ENCODE results near the gene PPP1R16B. TPM values are rescaled to one million over a fixed set of nuclear protein-coding genes. Genes with fewer than 3 reads are reported as not detected.

Gene PPP1R16B
- 1 to 10 TPM; 1.3 to 1.9 TPM for total RNA-seq

GRCh38 chr20:38805502-38805957 lies at the start of gene PPP1R16B:
TSS of gene PPP1R16B (plus strand) at chr20:38805697. CDS start at chr20:38835926, 30,229 bp downstream.
- Histone ChIP-seq H3K27me3 (replicated peaks; ENCODE audit: insufficient read depth) (peaks cover 6% of the 10 kb centered on the region), H3K9me3 (no peaks in the 10 kb centered on the region), H3K27ac (peak within 1 kb of the TSS; percentile 7 to 22), H3K4me3 (peak within 1 kb of the TSS; percentile 31 to 41), H3K36me3 (no peaks in the 10 kb centered on the region), H3K4me1 (replicated peaks) (no peaks in the 10 kb centered on the region)
- TF ChIP-seq POLR2A (IDR thresholded peaks at IDR 0.05) = no peak
- no peak for TF ChIP-seq POLR2AphosphoS5 (IDR thresholded peaks at IDR 0.05)
- no peak for TF ChIP-seq CTCF (IDR thresholded peaks at IDR 0.05)
- intact Hi-C loops (cut with DNase I) = no loop called here
- WGBS = 2% methylated on average over 40 of the region's 40 CpGs
- DNase-seq (ENCODE audit: low spot score) = no peak

- Histone ChIP-seq H3K27me3 (replicated peaks; ENCODE audit: insufficient read depth) (no peaks in the 10 kb centered on the region), H3K36me3 (peaks cover 9 to 11% of the 10 kb centered on the region in 2 donors), H3K27ac (no peak overlapping the region), H3K9me3 (no peaks in the 10 kb centered on the region), H3K4me3 (no peak overlapping the region), H3K4me1 (replicated peaks) (no peaks in the 10 kb centered on the region)
- 88% methylated on average over 7 of the region's 7 CpGs for WGBS
- intact Hi-C loops (cut with DNase I) = no loop called here
- TF ChIP-seq POLR2AphosphoS5 (IDR thresholded peaks at IDR 0.05) (no peak), CTCF (IDR thresholded peaks at IDR 0.05) (no peak), POLR2A (IDR thresholded peaks at IDR 0.05) (no peak)
- no peak for DNase-seq (ENCODE audit: low spot score)
Measured at GRCh38 chr20:38757145-38757775, 48.2 kb upstream of the PPP1R16B start.

- peaks cover 9 to 11% of the 10 kb centered on the region in 2 donors for H3K36me3 ChIP-seq
- no peaks in the 10 kb centered on the region for H3K4me1 ChIP-seq (replicated peaks)
- intact Hi-C loops (cut with DNase I) = no loop called here
- no peak for DNase-seq (ENCODE audit: low spot score)
- H3K27ac ChIP-seq = no peak overlapping the region
- TF ChIP-seq CTCF (IDR thresholded peaks at IDR 0.05) = no peak
- TF ChIP-seq POLR2AphosphoS5 (IDR thresholded peaks at IDR 0.05) = no peak
- 96% methylated on average over 7 of the region's 7 CpGs for WGBS
- H3K9me3 ChIP-seq = no peaks in the 10 kb centered on the region
- H3K4me3 ChIP-seq = no peak overlapping the region
- H3K27me3 ChIP-seq (replicated peaks; ENCODE audit: insufficient read depth) = no peaks in the 10 kb centered on the region
Measured at GRCh38 chr20:38759106-38759505, 46.4 kb upstream of the PPP1R16B start.

GRCh38 chr20:38760978-38761377 lies 44.5 kb upstream of the PPP1R16B start:
- intact Hi-C loops (cut with DNase I) = no loop called here
- H3K27ac ChIP-seq = no peak overlapping the region
- TF ChIP-seq CTCF (IDR thresholded peaks at IDR 0.05) (no peak), POLR2A (IDR thresholded peaks at IDR 0.05) (no peak), POLR2AphosphoS5 (IDR thresholded peaks at IDR 0.05) (no peak)
- H3K9me3 ChIP-seq = no peaks in the 10 kb centered on the region
- DNase-seq (ENCODE audit: low spot score) = no peak
- H3K27me3 ChIP-seq (replicated peaks; ENCODE audit: insufficient read depth) = no peaks in the 10 kb centered on the region
- H3K4me3 ChIP-seq = no peak overlapping the region
- no peaks in the 10 kb centered on the region for H3K4me1 ChIP-seq (replicated peaks)
- H3K36me3 ChIP-seq = peaks cover 9 to 11% of the 10 kb centered on the region in 2 donors
- WGBS = 89% methylated on average over 4 of the region's 4 CpGs

GRCh38 chr20:38762174-38762573 lies 43.3 kb upstream of the PPP1R16B start:
- Histone ChIP-seq H3K36me3 (peaks cover 3 to 11% of the 10 kb centered on the region in 2 donors), H3K9me3 (no peaks in the 10 kb centered on the region), H3K27ac (no peak overlapping the region), H3K4me3 (no peak overlapping the region), H3K4me1 (replicated peaks) (no peaks in the 10 kb centered on the region), H3K27me3 (replicated peaks; ENCODE audit: insufficient read depth) (no peaks in the 10 kb centered on the region)
- intact Hi-C loops (cut with DNase I) = no loop called here
- TF ChIP-seq POLR2AphosphoS5 (IDR thresholded peaks at IDR 0.05) (no peak), CTCF (IDR thresholded peaks at IDR 0.05) (no peak), POLR2A (IDR thresholded peaks at IDR 0.05) (no peak)
- DNase-seq (ENCODE audit: low spot score) = no peak

Data from prostate gland (tissue), 2 donors.